Breast epithelium (tissue), 3 donors: Measurements from ENCODE around the gene XRCC6.

Experiments
- POLR2AphosphoS5 ChIP-seq, 3 donors: sonication (generic); formaldehyde crosslinking; IDR thresholded peaks; one replicate each; pipeline ENCODE4 v1.6.1; 2017; ENCODE audit warnings: antibody characterized with exemption in 3 of 3
- TF ChIP-seq, protein P1 (sequence below), 3 donors: fragments of 450-650 bp; IDR thresholded peaks; one replicate each; pipeline ENCODE4 v1.5.1; 2016 to 2017; ENCODE audit warnings: antibody characterized with exemption in 3 of 3, mild to moderate bottlenecking in 3 of 3, moderate library complexity in 3 of 3

- no peak for TF ChIP-seq POLR2AphosphoS5 (IDR thresholded peaks at IDR 0.05)
- TF ChIP-seq, protein P1, sequence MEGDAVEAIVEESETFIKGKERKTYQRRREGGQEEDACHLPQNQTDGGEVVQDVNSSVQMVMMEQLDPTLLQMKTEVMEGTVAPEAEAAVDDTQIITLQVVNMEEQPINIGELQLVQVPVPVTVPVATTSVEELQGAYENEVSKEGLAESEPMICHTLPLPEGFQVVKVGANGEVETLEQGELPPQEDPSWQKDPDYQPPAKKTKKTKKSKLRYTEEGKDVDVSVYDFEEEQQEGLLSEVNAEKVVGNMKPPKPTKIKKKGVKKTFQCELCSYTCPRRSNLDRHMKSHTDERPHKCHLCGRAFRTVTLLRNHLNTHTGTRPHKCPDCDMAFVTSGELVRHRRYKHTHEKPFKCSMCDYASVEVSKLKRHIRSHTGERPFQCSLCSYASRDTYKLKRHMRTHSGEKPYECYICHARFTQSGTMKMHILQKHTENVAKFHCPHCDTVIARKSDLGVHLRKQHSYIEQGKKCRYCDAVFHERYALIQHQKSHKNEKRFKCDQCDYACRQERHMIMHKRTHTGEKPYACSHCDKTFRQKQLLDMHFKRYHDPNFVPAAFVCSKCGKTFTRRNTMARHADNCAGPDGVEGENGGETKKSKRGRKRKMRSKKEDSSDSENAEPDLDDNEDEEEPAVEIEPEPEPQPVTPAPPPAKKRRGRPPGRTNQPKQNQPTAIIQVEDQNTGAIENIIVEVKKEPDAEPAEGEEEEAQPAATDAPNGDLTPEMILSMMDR (IDR thresholded peaks at IDR 0.05): no peak
These were observed 20.1 kb upstream of the XRCC6 start for GRCh38 chr22:41600976-41601375.
